K562 (cell line): Measurements from ENCODE around the gene BIRC6.

Experiments used
- POLR2A ChIP-seq: fragments of 450-650 bp; conservative IDR thresholded peaks from 2 replicates; pipeline ENCODE4 v1.6.1; 2016
- PYGO2 ChIP-seq: fragments of 450-650 bp; IDR thresholded peaks from 2 replicates; pipeline ENCODE4 v1.6.1; 2016; ENCODE audit warnings: mild to moderate bottlenecking, missing genetic modification characterization, moderate library complexity, missing compliant biosample characterization

GRCh38 chr2:32478889-32479620 is 122.2 kb downstream of the BIRC6 start:
- TF ChIP-seq PYGO2 (tag) (no peak), POLR2A (no peak)
